B cell (primary cell): Measurements from ENCODE around the gene ATP4B.

Experiments used
- EZH2 ChIP-seq: IDR thresholded peaks from 2 replicates; pipeline ENCODE4 v1.6.1; 2012; ENCODE audit warnings: borderline replicate concordance, low read depth, mild to moderate bottlenecking, moderate library complexity, low read length; ENCODE audit not compliant: insufficient read depth, poor library complexity, severe bottlenecking
- TF ChIP-seq, protein P1 (sequence below): fragments of 200-600 bp; IDR thresholded peaks from one replicate; pipeline ENCODE4 v1.8.0; 2022; ENCODE audit warnings: antibody characterized with exemption, mild to moderate bottlenecking

DNA sequence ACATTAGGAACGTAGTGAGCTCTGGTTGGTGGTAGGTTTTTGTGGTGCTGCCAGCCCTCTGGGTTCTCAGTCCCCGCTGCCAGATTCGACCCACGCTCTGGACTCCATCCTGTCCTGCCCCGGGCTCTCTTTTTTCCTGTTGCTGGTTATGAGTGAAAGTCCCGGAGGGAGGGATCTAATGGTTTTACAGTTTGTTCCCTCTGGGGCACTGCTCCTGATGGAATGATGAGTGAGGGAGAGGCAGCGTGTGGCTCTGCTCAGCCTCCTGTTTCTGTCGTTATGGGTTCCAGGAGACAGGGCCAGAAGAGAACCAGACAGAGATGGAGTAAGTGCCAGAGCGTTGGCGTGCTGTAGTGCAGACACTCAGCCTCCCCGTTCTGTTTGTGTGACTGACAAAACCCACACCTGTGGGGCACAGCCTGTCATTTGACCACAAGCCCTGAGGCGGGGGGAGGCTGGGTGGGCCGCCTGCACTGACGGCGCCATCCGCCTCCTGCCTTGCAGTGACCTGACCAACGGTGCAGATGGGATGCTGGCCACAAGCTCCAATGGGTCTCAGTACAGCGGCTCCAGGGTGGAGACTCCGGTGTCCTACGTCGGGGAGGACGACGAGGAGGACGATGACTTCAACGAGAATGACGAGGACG is 18.3 kb downstream of the ATP4B start:
- TF ChIP-seq, protein P1, sequence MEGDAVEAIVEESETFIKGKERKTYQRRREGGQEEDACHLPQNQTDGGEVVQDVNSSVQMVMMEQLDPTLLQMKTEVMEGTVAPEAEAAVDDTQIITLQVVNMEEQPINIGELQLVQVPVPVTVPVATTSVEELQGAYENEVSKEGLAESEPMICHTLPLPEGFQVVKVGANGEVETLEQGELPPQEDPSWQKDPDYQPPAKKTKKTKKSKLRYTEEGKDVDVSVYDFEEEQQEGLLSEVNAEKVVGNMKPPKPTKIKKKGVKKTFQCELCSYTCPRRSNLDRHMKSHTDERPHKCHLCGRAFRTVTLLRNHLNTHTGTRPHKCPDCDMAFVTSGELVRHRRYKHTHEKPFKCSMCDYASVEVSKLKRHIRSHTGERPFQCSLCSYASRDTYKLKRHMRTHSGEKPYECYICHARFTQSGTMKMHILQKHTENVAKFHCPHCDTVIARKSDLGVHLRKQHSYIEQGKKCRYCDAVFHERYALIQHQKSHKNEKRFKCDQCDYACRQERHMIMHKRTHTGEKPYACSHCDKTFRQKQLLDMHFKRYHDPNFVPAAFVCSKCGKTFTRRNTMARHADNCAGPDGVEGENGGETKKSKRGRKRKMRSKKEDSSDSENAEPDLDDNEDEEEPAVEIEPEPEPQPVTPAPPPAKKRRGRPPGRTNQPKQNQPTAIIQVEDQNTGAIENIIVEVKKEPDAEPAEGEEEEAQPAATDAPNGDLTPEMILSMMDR = no peak
- no peak for TF ChIP-seq EZH2
